Left lung (tissue), 10 donors: ENCODE measurements around the gene TENM3. TPM values are rescaled to one million over a fixed set of nuclear protein-coding genes. Genes with fewer than 3 reads are reported as not detected.

Source experiments
- ATAC-seq: fragments of 200-7000 bp; cut with Tn5 transposase; one replicate; pipeline ENCODE4 v1.9.1; 2020; ENCODE audit warnings: moderate library complexity
- DNase-seq, 4 donors: peaks; one replicate each; pipeline ENCODE4 v3.0.0-alpha.2; 2013 to 2020
- H3K27ac ChIP-seq, 2 donors: fragments of 200-600 bp; sonication (generic) in 1 of 2; one replicate each; pipeline versions ENCODE4 v1.5.0 to v1.8.0; 2020 to 2021
- H3K27me3 ChIP-seq, 2 donors: fragments of 200-600 bp; sonication (generic) in 1 of 2; one replicate each; pipeline versions ENCODE4 v1.5.0 to v1.8.0; 2020 to 2021
- H3K36me3 ChIP-seq, 2 donors: fragments of 200-600 bp; sonication (generic) in 1 of 2; one replicate each; pipeline versions ENCODE4 v1.5.0 to v1.8.0; 2020 to 2021
- H3K4me1 ChIP-seq, 2 donors: fragments of 200-600 bp; one replicate each; pipeline ENCODE4 v1.8.0; 2021
- H3K4me3 ChIP-seq, 2 donors: fragments of 200-600 bp; sonication (generic) in 1 of 2; one replicate each; pipeline versions ENCODE4 v1.5.0 to v1.8.0; 2020 to 2021; ENCODE audit warnings: mild to moderate bottlenecking in 1 of 2
- H3K9me3 ChIP-seq, 2 donors: fragments of 200-600 bp; sonication (generic) in 1 of 2; one replicate each; pipeline versions ENCODE4 v1.5.0 to v1.8.0; 2020 to 2021
- intact Hi-C, 2 donors: fragments of 100-400 bp; cut with DNase I; formaldehyde crosslinking; loops; one replicate each; pipeline versions ENCODE4 v1.11.2 to v1.14.2; 2022
- polyA plus RNA-seq, 6 donors: library from polyadenylated mRNA; unstranded; fragments of 120-200 nt; gene quantifications; one replicate each; pipeline ENCODE4 v1.2.1, GENCODE V29; 2013; ENCODE audit not compliant: insufficient read length in 6 of 6
- total RNA-seq, 2 donors: library from RNA; stranded (reverse); fragmentation: NEBNext Ultra II Directional; extraction: Animal tissue kit (Norgen Biotek cat#: 25700); gene quantifications; one replicate each; pipeline ENCODE4 v1.2.1, GENCODE V29; 2021
- TF ChIP-seq, protein P1 (sequence below), 2 donors: fragments of 200-600 bp; sonication (generic) in 1 of 2; IDR thresholded peaks; one replicate each; pipeline versions ENCODE4 v1.5.0 to v1.8.0; 2021; ENCODE audit warnings: antibody characterized with exemption in 2 of 2
- donor health status: DM: no; HTN: yes; CAD: no.
- donor health status: DM: no; HTN: no; CAD: no.

Gene TENM3
- total and polyA plus RNA-seq, 8 donors, result 2.2 to 5.6 (median 3.1) TPM

- no peak overlapping the region for H3K27ac ChIP-seq
- no peaks in the 10 kb centered on the region for H3K9me3 ChIP-seq
- peaks cover 0 to 6% of the 10 kb centered on the region in 2 donors for H3K27me3 ChIP-seq
- no peaks in the 10 kb centered on the region for H3K4me1 ChIP-seq
- DNase-seq (no peak), ATAC-seq (no peak)
- intact Hi-C loops, result no loop called here
- no peaks in the 10 kb centered on the region for H3K36me3 ChIP-seq
- TF ChIP-seq, protein P1, sequence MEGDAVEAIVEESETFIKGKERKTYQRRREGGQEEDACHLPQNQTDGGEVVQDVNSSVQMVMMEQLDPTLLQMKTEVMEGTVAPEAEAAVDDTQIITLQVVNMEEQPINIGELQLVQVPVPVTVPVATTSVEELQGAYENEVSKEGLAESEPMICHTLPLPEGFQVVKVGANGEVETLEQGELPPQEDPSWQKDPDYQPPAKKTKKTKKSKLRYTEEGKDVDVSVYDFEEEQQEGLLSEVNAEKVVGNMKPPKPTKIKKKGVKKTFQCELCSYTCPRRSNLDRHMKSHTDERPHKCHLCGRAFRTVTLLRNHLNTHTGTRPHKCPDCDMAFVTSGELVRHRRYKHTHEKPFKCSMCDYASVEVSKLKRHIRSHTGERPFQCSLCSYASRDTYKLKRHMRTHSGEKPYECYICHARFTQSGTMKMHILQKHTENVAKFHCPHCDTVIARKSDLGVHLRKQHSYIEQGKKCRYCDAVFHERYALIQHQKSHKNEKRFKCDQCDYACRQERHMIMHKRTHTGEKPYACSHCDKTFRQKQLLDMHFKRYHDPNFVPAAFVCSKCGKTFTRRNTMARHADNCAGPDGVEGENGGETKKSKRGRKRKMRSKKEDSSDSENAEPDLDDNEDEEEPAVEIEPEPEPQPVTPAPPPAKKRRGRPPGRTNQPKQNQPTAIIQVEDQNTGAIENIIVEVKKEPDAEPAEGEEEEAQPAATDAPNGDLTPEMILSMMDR (IDR thresholded peaks at IDR 0.05), result no peak
- H3K4me3 ChIP-seq, result no peak overlapping the region
These were observed 513.0 kb downstream of the TENM3 start for GRCh38 chr4:182756161-182756690.

- Histone ChIP-seq H3K27ac (no peak overlapping the region), H3K9me3 (no peaks in the 10 kb centered on the region), H3K27me3 (peaks cover 0 to 6% of the 10 kb centered on the region in 2 donors), H3K4me1 (no peaks in the 10 kb centered on the region), H3K36me3 (no peaks in the 10 kb centered on the region), H3K4me3 (no peak overlapping the region)
- intact Hi-C loops, result no loop called here
- TF ChIP-seq, protein P1 (IDR thresholded peaks at IDR 0.05), result no peak
- ATAC-seq (no peak), DNase-seq (no peak)
These were observed 515.1 kb downstream of the TENM3 start for GRCh38 chr4:182758273-182758672.

- H3K27me3 ChIP-seq, result peaks cover 0 to 6% of the 10 kb centered on the region in 2 donors
- H3K27ac ChIP-seq, result no peak overlapping the region
- intact Hi-C loops, result no loop called here
- ATAC-seq (no peak), DNase-seq (no peak)
- H3K36me3 ChIP-seq, result no peaks in the 10 kb centered on the region
- TF ChIP-seq, protein P1 (IDR thresholded peaks at IDR 0.05), result no peak
- H3K4me3 ChIP-seq, result no peak overlapping the region
- no peaks in the 10 kb centered on the region for H3K9me3 ChIP-seq
- H3K4me1 ChIP-seq, result no peaks in the 10 kb centered on the region
These were observed 517.4 kb downstream of the TENM3 start for GRCh38 chr4:182760551-182761043.

DNA sequence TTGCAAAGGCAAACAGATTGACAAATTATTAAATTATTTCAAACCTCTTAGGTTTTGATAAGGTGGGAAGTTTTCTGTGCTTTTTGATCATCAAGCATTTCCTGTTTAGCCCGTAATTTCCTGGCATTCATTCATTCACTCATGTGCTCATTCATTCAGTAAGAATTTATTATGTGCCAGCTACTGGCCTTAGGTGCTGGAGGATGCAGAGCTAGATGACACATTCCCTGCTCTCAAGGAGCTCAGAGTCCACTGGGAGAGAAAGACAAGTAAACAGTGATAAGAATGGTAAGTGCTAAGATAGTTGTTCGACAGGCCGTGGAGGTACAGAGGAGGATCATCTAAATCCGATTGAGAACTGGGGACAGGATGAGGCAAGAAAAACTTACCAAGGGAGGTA is 520.9 kb downstream of the TENM3 start:
- intact Hi-C loops, result no loop called here
- TF ChIP-seq, protein P1 (IDR thresholded peaks at IDR 0.05), result no peak
- H3K4me1 ChIP-seq, result no peaks in the 10 kb centered on the region
- DNase-seq (no peak), ATAC-seq (no peak)
- no peak overlapping the region for H3K27ac ChIP-seq
- H3K36me3 ChIP-seq, result no peaks in the 10 kb centered on the region
- no peaks in the 10 kb centered on the region for H3K9me3 ChIP-seq
- H3K4me3 ChIP-seq, result no peak overlapping the region
- H3K27me3 ChIP-seq, result peaks cover 0 to 6% of the 10 kb centered on the region in 2 donors

GRCh38 chr4:182764642-182765041 is 521.4 kb downstream of the TENM3 start:
- intact Hi-C loops, result no loop called here
- TF ChIP-seq, protein P1 (IDR thresholded peaks at IDR 0.05), result no peak
- no peaks in the 10 kb centered on the region for H3K4me1 ChIP-seq
- no peak overlapping the region for H3K4me3 ChIP-seq
- no peaks in the 10 kb centered on the region for H3K9me3 ChIP-seq
- no peak overlapping the region for H3K27ac ChIP-seq
- peaks cover 0 to 6% of the 10 kb centered on the region in 2 donors for H3K27me3 ChIP-seq
- DNase-seq, result no peak
- ATAC-seq, result no peak
- no peaks in the 10 kb centered on the region for H3K36me3 ChIP-seq
